Measurements from ENCODE around the gene TPCN2. TPM values are rescaled to one million over a fixed set of nuclear protein-coding genes. Genes with fewer than 3 reads are reported as not detected.

The TPCN2 gene
- total RNA-seq, 4 donors from 2014 or later: 12.7 to 16.9 (median 14.2) TPM

DNA sequence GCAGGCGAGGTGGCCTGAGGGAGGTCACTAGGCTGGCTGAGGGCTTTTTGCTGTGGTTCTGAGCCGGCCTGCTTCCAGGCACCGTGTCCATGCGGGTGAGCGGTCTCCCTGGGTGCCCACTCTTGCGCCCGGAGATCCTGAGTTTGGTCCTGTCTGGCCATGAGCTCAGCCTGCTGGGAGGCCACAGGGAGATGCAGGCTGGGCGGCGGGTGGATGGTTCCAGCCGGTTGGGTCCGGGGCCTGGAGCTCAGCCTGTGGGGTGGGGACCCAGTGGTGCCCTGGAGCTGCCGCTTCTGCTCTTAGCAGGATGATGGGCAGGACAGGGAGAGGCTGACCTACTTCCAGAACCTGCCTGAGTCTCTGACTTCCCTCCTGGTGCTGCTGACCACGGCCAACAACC, 18.5 kb downstream of the TPCN2 start:
- intact Hi-C loops (cut with DNase I; ENCODE audit: low total_unique reads): no loop called here
- DNase-seq (ENCODE audit: low spot score in 2 of 2): no peak
- 67 to 93% methylated on average over 7 to 11 of the region's 13 CpGs for WGBS, 2 donors
- H3K4me3 ChIP-seq (ENCODE audit: low read depth, poor library complexity, severe bottlenecking): no peak overlapping the region
- TF ChIP-seq POLR2A (IDR thresholded peaks at IDR 0.05): no peak
- TF ChIP-seq, protein P1, sequence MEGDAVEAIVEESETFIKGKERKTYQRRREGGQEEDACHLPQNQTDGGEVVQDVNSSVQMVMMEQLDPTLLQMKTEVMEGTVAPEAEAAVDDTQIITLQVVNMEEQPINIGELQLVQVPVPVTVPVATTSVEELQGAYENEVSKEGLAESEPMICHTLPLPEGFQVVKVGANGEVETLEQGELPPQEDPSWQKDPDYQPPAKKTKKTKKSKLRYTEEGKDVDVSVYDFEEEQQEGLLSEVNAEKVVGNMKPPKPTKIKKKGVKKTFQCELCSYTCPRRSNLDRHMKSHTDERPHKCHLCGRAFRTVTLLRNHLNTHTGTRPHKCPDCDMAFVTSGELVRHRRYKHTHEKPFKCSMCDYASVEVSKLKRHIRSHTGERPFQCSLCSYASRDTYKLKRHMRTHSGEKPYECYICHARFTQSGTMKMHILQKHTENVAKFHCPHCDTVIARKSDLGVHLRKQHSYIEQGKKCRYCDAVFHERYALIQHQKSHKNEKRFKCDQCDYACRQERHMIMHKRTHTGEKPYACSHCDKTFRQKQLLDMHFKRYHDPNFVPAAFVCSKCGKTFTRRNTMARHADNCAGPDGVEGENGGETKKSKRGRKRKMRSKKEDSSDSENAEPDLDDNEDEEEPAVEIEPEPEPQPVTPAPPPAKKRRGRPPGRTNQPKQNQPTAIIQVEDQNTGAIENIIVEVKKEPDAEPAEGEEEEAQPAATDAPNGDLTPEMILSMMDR (IDR thresholded peaks at IDR 0.05): no peak

DNA sequence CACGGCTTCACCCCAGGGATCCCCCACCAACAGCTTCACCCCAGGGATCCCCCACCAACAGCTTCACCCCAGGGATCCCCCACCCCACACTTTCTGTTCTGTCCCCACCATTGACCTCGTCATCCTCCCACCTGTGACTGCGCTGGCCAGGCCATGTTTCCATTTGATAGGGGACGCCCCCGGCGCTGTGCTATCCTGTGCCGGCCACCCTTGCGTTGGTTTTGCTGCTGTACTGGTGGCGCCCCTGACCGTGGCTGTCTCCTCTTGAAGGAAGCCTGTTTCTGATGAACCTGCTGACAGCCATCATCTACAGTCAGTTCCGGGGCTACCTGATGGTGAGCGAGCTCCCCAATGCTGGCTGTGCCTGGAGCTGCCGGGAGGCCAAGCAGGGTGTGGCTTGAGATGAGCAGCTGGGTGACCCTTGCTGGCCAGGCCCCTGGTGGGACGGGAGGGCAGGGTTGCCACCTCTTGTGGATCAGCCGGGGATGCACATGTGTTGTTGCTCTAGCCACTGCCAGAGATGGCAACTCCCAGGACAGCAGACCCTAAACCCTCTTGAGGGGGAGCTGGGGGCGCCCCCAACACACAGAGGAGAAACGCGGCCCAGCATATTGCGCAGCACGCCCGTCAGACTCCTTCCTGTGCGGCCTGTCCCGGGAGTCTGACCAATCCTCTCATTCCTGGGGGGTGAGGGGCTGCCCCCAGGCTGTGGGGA, 22.5 kb downstream of the TPCN2 start:
- H3K4me3 ChIP-seq (ENCODE audit: low read depth, poor library complexity, severe bottlenecking): no peak overlapping the region
- WGBS, 2 donors: 90 to 91% methylated on average over 21 to 22 of the region's 23 CpGs
- DNase-seq (ENCODE audit: low spot score in 2 of 2): no peak
- intact Hi-C loops (cut with DNase I; ENCODE audit: low total_unique reads): loop anchor here (10.0 kb wide), 1 partner anchor 696 kb away; no protein-coding TSS in a partner anchor
- TF ChIP-seq, protein P1 (IDR thresholded peaks at IDR 0.05): no peak
- no peak for TF ChIP-seq POLR2A (IDR thresholded peaks at IDR 0.05)

DNA sequence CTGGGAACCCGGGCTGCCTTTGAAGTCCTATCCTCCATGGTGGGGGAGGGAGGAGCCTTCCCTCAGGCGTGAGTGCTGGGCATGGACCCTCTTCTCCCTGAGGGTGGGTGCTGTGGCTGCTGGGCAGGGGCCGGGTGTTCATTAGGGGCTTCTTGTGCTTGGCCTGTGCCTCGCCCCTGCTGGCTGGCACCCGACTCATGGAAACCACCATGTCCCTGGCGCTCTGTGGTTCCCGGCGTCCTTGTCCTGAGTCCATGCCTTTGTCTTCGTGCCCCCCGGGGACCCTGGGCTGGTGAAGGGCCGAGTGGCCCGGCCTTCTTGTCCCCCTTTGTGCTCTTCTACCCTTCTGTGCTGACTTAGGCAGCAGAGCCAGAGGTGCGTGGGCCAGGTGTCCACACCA, 23.2 kb downstream of the TPCN2 start:
- TF ChIP-seq POLR2A (IDR thresholded peaks at IDR 0.05): no peak
- TF ChIP-seq, protein P1 (IDR thresholded peaks at IDR 0.05): no peak
- intact Hi-C loops (cut with DNase I; ENCODE audit: low total_unique reads): loop anchor here (10.0 kb wide), 1 partner anchor 697 kb away; no protein-coding TSS in a partner anchor
- DNase-seq (ENCODE audit: low spot score in 2 of 2): no peak
- 74 to 85% methylated on average over 10 to 13 of the region's 13 CpGs for WGBS, 2 donors
- H3K4me3 ChIP-seq (ENCODE audit: low read depth, poor library complexity, severe bottlenecking): no peak overlapping the region

DNA sequence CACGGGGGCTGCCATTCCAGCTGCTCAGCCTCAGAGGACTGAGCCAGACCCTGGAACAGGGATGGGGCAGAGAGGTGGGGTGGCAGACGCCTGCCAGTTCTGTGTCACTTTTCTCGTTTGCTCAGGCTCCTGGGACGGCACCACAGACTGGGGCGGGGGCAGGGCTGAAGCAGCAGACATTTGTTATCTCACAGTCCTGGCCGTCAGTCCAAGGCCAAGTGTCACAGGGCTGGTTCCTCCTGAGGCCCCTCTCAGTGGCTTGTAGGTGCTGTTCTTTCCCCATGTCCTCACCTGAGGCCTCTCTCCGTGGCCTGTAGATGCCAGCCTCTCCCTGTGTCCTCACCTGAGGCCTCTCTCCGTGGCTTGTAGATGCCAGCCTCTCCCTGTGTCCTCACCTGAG, 24.7 kb downstream of the TPCN2 start:
- WGBS, 2 donors: 85 to 90% methylated on average over 7 to 8 of the region's 8 CpGs
- intact Hi-C loops (cut with DNase I; ENCODE audit: low total_unique reads): loop anchor here (10.0 kb wide), 1 partner anchor 699 kb away; no protein-coding TSS in a partner anchor
- TF ChIP-seq, protein P1 (IDR thresholded peaks at IDR 0.05): no peak
- TF ChIP-seq POLR2A (IDR thresholded peaks at IDR 0.05): no peak

DNA sequence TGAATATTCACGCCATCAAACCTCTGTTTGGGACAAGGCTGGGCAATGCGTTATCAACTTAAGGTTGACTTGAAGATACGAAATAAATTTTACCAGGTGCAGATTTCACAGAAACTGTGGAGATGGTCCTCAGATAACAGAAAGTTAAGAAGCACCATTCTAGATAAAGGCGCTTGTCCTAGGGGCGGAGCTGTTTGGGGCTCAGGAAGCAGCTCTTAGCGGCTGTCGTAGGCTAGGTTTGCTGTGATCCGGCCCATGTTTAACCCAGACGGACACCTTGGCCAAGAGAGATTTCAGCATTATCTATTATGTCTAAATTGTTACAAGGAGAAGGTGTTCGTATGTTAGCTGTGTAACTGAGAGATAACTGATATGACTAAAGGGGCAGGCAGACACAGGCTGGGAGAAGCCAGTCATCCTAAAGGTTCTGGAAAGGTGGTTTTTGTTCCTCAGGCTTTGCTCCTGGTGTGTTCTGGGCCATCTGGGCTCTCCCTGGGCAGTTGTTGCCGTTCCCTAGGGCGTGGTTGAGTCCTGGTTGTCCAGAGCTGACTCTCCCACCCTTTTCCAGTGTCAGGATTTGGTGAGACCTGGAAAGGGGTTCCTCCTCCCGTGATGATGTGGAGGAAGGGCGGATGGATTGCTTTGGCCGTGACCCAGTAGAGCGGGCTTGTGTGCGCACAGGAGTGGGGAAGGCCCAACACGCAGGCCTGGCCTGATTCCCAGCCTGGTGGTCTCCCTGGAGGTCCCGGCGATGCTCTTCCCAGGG, 25.8 kb downstream of the TPCN2 start:
- 79 to 89% methylated on average over 20 of the region's 20 CpGs for WGBS, 2 donors
- no peak overlapping the region for H3K4me3 ChIP-seq (ENCODE audit: low read depth, poor library complexity, severe bottlenecking)
- TF ChIP-seq, protein P1 (IDR thresholded peaks at IDR 0.05): no peak
- no peak for TF ChIP-seq POLR2A (IDR thresholded peaks at IDR 0.05)
- DNase-seq (ENCODE audit: low spot score in 2 of 2): no peak
- intact Hi-C loops (cut with DNase I; ENCODE audit: low total_unique reads): loop anchor here (10.0 kb wide), 1 partner anchor 700 kb away; no protein-coding TSS in a partner anchor

More for the DNA sequence above, 24.7 kb downstream of the TPCN2 start:
- H3K4me3 ChIP-seq (ENCODE audit: low read depth, poor library complexity, severe bottlenecking): no peak overlapping the region
- no peak for DNase-seq (ENCODE audit: low spot score in 2 of 2)
